ENCODE results near the gene SSBP4. TPM values are rescaled to one million over a fixed set of nuclear protein-coding genes. Genes with fewer than 3 reads are reported as not detected.

SSBP4 gene
- total and polyA plus RNA-seq, 5 experiments from 2014 or later = 41.3 to 78.8 (median 48.1) TPM

DNA sequence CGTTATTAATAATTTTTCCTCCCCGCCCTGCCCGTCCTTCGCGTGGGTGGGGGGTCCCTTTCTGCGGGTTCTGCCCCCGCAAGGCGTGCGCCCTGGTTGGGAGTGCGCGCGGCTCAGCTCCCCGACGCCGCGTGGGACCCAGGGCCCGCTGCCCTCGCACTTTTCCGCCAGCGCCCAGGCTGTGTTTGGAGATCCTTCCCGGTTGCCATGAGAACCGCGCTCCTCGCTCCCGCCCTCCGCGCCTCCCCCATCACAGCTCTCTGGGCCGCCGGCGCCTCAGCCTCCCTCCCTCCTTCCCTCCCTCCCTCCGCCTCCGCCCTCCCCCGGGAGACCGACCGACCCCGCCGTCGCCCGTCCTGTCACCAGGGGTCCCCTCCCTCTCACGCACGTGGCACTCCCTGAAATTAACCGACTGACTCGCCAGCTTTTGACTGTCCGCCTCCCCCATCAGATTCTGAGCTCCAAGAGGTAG is 2.4 kb upstream of the SSBP4 start:
- Mint-ChIP-seq H3K4me3 (peak overlapping the region; percentile 69 to 85 (median 78)), H3K9me3 (no peaks in the 10 kb centered on the region), H3K36me3 (no peaks in the 10 kb centered on the region), H3K27me3 (peaks cover 0 to 43% (median 9%) of the 10 kb centered on the region in 5 donors), H3K27ac (peak overlapping the region in 8 of 10 donors; percentile 34 to 90 (median 62)), H3K4me1 (peaks cover 34 to 63% (median 63%) of the 10 kb centered on the region in 4 donors)
- DNase-seq (peak in 8 of 10 donors; percentile 40 to 73 (median 48)), ATAC-seq (peak; percentile 18 to 29)
- POLR2A ChIA-PET = interaction anchor here (0.7 to 4.9 kb wide), 4 partner anchors 9 to 406 kb away, joined by 3 to 50 read pairs (median 12); partner anchors contain the start of gene JUND

DNA sequence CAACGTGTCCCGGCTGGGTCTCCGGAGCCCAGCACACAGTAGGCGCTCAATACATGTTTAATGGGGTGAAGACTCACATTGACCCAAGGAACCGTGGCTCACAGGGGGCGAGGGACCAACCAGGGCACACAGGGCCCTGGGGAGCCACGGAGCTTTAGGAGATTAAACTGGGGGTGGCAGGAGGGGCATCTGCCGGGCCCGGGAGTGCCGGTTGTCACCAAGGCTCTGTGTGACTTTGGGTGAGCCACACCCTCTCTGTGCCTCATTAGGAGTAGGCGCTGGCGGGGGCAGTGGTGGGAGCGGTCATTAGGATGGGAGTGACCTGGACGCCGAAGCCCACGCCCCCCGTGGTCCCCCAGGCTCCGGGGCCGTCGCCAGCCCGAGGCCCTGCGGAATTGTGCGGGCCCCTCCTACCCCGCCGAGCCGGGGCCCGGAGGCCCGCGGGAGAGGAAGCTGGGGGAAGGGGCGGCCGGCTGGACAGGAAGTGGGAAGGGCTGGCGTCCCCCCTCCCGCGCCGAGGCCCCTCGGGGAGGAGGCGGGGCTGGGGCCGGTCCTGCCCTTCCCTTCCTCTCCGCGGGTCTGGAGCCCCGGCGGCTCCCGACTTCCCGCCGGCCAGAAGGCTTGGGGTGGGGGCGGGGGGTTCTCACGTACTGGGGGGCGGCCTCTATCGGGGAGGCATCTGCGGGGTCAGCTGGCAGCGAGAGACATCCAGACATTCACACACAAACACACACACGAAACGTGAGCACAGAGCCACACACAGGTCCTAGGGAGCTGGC is 1.8 kb upstream of the SSBP4 start:
- Mint-ChIP-seq H3K4me1 (peaks cover 34 to 70% (median 69%) of the 10 kb centered on the region in 4 donors), H3K27ac (peak overlapping the region in 7 of 10 donors; percentile 65 to 95 (median 82)), H3K27me3 (peaks cover 0 to 41% (median 9%) of the 10 kb centered on the region in 5 donors), H3K9me3 (no peaks in the 10 kb centered on the region), H3K4me3 (peak overlapping the region; percentile 73 to 90 (median 85)), H3K36me3 (no peaks in the 10 kb centered on the region)
- peak in 2 of 10 donors; percentile 1 to 20 for DNase-seq
- POLR2A ChIA-PET = interaction anchor here (0.7 to 4.9 kb wide), 8 partner anchors 8 to 414 kb away, joined by 3 to 50 read pairs (median 4); partner anchors contain the start of genes JUND and UPF1
- ATAC-seq = no peak

DNA sequence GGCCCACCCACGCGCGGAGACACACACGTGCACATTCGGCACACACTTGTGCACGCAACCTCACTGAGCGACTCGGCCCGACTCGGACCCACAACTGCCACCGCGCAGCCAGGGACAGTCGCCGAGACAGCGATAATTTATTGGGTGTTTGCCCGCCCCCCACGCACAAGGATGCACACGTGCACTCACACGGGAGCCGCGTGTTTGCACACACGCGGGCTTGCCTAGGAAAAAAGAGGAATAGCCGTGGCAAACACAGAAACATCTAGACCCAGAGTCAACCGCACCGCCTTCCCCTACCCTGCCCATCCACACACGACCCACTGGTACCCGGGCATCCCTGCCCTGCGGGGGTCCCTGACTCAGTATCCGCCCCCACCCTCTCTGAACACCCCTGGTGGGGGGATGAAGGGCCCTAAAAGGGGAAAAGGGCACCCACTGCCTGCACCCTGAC is 1.1 kb upstream of the SSBP4 start:
- POLR2A ChIA-PET = interaction anchor here (0.8 to 4.9 kb wide), 10 partner anchors 7 to 414 kb away, joined by 3 to 50 read pairs (median 6); partner anchors contain the start of genes JUND and UPF1
- no peak for DNase-seq
- ATAC-seq = no peak

DNA sequence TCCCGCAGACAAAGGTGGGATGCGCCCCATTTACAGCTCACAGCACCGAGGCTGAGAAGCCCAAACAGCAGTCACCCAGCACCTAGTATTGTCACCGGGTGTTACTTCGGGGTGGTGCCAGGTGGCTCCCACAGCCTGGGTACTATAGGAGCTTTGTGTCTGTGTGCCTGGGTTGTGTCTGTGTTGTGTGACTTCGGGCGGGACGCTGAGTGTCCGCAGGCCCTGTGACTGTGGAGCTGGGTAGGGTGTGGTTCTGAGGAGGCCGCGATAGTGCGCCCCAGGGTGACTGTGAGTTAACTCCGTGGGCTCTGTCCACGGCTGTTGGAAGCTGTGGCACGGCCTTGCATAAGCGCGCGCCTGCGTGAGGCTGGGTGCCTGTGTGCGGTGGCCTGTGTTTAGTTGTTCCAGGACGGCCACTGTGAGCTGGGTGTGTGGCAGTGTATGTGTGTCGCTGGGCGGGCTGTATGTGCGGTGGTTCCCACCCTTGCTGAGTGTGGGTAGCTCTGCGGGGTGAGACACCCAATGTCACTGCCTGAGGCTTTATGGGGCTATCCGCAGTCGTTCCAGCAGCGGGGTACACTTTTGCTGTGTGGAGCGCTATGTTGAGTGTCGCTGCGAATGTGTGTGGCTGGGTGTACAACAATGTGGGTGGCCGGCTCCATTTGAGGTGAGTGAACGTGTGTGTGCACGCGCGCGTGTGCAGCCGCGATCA is 559 bp upstream of the SSBP4 start:
- ATAC-seq (peak; percentile 43), DNase-seq (peak in 3 of 10 donors; percentile 23 to 43 (median 41))
- H3K4me1 Mint-ChIP-seq = peaks cover 40 to 82% (median 79%) of the 10 kb centered on the region in 4 donors
- POLR2A ChIA-PET = interaction anchor here (0.6 to 4.9 kb wide), 16 partner anchors 10 to 486 kb away, joined by 3 to 50 read pairs (median 4); partner anchors contain the start of genes CCDC124, JUND, RAB3A and UPF1
- peak overlapping the region; percentile 73 to 90 (median 85) for H3K4me3 Mint-ChIP-seq
- H3K27ac Mint-ChIP-seq = peak overlapping the region; percentile 53 to 95 (median 84)
- H3K36me3 Mint-ChIP-seq = no peaks in the 10 kb centered on the region
- peaks cover 0 to 36% (median 9%) of the 10 kb centered on the region in 5 donors for H3K27me3 Mint-ChIP-seq
- H3K9me3 Mint-ChIP-seq = no peaks in the 10 kb centered on the region

More for the DNA sequence above, 1.1 kb upstream of the SSBP4 start:
- Mint-ChIP-seq H3K36me3 (no peaks in the 10 kb centered on the region), H3K27ac (peak overlapping the region in 7 of 10 donors; percentile 65 to 95 (median 82)), H3K4me1 (peaks cover 38 to 76% (median 75%) of the 10 kb centered on the region in 4 donors), H3K27me3 (peaks cover 0 to 36% (median 9%) of the 10 kb centered on the region in 5 donors), H3K4me3 (peak overlapping the region; percentile 73 to 90 (median 85)), H3K9me3 (no peaks in the 10 kb centered on the region)

DNA sequence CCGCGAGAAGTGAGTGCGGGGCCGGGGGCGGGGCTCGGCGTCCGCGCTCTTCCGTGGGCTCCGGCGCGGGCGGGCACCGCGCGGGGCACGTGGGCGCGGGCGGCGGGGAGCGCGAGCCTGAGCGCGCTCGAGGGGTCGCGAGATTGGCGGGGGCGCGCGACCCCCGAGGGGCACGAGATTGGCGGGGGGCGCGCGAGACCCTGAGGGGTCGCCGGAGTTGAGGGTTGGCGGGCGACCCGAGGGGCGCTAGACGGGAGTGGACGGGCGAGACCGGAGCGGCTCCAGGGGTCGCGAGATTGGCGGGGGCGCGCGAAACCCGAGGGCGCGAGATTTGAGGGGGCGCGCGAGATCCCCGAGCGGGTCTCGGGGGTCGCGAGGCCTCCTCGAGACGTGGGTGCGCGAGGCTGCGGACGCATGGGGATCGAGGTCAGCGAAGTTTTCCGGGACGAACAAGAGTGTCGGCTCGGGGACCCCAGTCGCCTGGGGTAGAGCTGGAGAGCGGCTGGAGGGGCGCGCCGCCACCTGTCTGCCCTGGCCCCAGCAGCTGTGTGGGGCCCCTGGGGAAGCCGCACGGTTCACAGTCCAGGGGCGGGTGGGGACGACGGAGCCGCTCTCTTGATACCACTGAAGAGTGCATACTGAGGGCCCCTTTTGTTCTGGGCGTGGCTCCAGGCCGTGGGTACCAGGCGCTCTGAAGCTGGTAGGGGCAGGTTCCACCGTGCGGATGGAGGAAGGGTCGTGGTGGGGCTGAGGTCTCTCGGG is 682 bp downstream of the SSBP4 start:
- DNase-seq (peak in 3 of 10 donors; percentile 33 to 71 (median 39)), ATAC-seq (peak; percentile 32 to 34)
- H3K9me3 Mint-ChIP-seq = no peaks in the 10 kb centered on the region
- H3K4me1 Mint-ChIP-seq = peaks cover 38 to 83% (median 81%) of the 10 kb centered on the region in 4 donors
- peak overlapping the region in 9 of 10 donors; percentile 63 to 95 (median 87) for H3K27ac Mint-ChIP-seq
- H3K36me3 Mint-ChIP-seq = no peaks in the 10 kb centered on the region
- POLR2A ChIA-PET = interaction anchor here (0.7 to 4.9 kb wide), 9 partner anchors 8 to 401 kb away, joined by 3 to 50 read pairs (median 7); partner anchors contain the start of gene JUND
- peak overlapping the region; percentile 74 to 92 (median 84) for H3K4me3 Mint-ChIP-seq
- peaks cover 0 to 28% (median 9%) of the 10 kb centered on the region in 5 donors for H3K27me3 Mint-ChIP-seq

DNA sequence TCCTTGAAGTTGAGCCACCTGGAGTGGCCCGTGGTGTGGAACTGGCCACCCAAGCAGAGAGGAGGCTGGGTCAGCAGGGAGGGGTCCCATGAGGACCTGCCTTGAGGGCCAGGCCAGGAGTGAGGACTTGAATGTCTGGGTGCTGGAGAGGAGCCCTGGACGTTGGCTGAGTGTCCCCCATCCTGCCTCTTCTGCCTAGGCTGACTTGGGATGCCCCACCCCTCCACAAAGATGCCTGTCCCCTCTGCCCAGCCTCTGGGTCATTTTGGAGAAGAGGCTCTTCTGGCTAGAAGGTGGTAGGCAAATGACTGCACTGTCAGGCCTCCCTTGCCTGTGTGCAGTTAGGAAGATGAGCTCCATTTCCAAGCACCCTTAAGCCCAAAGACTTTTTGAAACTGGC is 1.7 kb downstream of the SSBP4 start:
- DNase-seq (no peak), ATAC-seq (no peak)
- POLR2A ChIA-PET = interaction anchor here (1.5 to 4.9 kb wide), 3 partner anchors 7 to 140 kb away, joined by 5 to 50 read pairs (median 33); partner anchors contain the start of gene JUND
- peaks cover 38 to 83% (median 81%) of the 10 kb centered on the region in 4 donors for H3K4me1 Mint-ChIP-seq
- no peaks in the 10 kb centered on the region for H3K36me3 Mint-ChIP-seq
- H3K27me3 Mint-ChIP-seq = peaks cover 0 to 20% (median 8%) of the 10 kb centered on the region in 5 donors
- peak overlapping the region in 7 of 10 donors; percentile 56 to 95 (median 85) for H3K27ac Mint-ChIP-seq
- no peaks in the 10 kb centered on the region for H3K9me3 Mint-ChIP-seq
- H3K4me3 Mint-ChIP-seq = peak overlapping the region; percentile 74 to 92 (median 84)

DNA sequence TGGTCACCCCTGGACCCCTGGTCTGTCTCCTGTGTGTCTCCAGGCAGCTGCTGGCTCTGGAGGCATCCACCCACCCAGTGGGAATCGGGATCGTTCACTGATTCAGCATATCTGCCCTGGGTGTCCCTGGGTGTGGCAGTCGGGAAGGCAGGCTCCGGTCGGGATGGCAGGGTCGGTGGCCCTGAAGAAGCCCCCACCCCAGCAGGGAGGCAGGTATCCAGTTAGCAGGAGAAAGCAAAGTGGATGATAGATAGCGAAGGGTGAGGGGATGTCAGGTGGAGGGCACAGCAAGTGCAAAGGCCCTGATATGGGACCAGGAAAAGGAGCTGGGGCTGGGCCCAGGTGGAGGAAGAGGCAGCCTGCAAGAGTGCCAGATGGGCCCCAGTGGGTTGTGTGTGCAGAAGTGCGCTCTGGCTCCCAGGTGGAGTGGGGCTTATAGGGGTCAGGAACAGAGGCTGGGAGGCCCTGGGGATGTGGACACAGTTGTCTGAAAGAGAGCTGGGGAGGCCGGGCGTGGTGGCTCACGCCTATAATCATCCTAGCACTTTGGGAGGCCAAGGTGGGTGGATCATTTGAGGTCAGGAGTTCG is 2.3 kb downstream of the SSBP4 start:
- POLR2A ChIA-PET = interaction anchor here (1.0 to 4.6 kb wide), 4 partner anchors 8 to 141 kb away, joined by 3 to 33 read pairs (median 4); partner anchors contain the start of gene JUND
- no peak for DNase-seq
- no peaks in the 10 kb centered on the region for H3K36me3 Mint-ChIP-seq
- H3K9me3 Mint-ChIP-seq = no peaks in the 10 kb centered on the region
- H3K4me1 Mint-ChIP-seq = peaks cover 36 to 81% (median 78%) of the 10 kb centered on the region in 4 donors
- peak overlapping the region in 9 of 10 donors; percentile 33 to 92 (median 82) for H3K4me3 Mint-ChIP-seq
- ATAC-seq = no peak
- H3K27ac Mint-ChIP-seq = peak overlapping the region in 9 of 10 donors; percentile 62 to 95 (median 85)
- peaks cover 0 to 17% (median 4%) of the 10 kb centered on the region in 5 donors for H3K27me3 Mint-ChIP-seq

DNA sequence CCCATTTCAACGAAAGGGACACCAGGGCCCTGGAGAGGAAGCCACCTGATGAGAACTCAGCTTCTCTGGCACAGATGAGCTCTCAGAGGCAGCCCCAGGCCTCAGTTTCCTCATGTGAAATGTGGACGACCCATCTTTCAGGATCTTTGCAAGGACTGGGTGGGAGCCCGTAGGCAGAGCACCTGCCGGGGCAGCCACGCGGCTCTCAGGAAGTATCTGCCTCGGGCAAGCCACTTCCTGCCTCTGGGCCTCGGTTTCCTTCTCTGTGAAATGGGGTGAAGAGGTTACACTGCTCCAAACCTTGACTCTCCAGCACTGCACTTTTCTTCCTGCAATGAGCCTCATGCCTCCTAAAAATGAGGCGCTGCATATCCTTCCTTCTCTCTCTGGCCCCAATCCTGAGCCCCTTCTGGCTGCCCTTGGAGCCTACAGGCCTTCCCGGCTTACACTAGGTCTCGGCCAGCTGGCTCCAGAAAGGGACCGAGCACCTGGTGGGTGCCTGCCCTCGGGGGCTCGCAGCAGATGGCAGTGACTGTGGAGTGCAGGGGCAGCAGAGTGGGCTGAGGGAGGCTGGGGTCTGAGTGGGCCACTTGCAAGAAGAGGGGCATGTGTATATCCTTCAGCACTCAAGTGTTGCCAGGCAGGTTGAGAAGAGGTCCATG is 3.5 kb downstream of the SSBP4 start:
- POLR2A ChIA-PET = interaction anchor here (1.0 to 4.6 kb wide), 4 partner anchors 9 to 142 kb away, joined by 3 to 33 read pairs (median 4); partner anchors contain the start of gene JUND
- ATAC-seq = no peak

DNA sequence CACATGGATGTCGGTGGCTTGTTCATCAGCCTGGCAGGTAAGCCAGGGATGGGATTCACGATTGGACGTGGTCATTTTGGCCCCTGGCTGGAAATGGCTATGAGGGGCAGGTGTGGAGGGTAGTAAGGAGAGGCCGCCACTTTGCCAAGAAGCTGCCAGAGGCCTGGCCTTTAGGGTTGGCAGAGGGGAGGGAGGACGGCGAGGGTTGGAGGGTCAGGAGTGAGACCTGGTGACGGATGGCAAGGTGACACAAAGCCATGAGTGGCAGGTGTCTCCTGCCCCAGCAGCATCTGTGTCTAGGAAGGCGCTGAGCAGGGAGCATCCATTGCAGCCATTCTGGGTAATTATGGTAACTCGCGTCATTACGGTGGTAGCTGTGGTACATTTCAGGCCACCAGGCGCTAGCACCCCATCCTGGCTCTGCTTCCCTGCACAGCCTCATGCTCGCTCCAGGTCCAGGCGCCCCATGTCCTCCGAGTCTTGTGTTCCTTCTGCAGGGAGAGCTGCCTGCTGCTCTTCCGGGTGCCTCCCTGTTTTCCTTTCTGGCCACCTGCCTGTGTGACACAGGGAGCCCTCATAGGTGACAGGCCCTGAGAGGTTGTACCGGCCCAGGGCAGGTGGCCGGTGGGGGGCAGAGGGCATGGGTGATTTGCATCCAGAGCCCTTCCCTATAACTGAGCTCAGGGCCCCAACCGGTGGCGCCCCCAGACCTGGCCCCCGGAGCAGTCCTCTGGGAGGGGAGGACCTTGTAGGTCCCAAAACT is 4.2 kb downstream of the SSBP4 start:
- Mint-ChIP-seq H3K9me3 (no peaks in the 10 kb centered on the region), H3K4me3 (peak overlapping the region in 6 of 10 donors; percentile 16 to 92 (median 46)), H3K4me1 (peaks cover 27 to 71% (median 66%) of the 10 kb centered on the region in 4 donors), H3K27ac (peak overlapping the region in 8 of 10 donors; percentile 24 to 95 (median 56)), H3K27me3 (peaks cover 0 to 3% (median 0%) of the 10 kb centered on the region in 5 donors), H3K36me3 (no peaks in the 10 kb centered on the region)
- ATAC-seq (no peak), DNase-seq (no peak)
- POLR2A ChIA-PET = interaction anchor here (0.5 to 2.3 kb wide), 5 partner anchors 8 to 1088 kb away, joined by 3 to 8 read pairs (median 3); no protein-coding TSS in a partner anchor

More for the DNA sequence above, 3.5 kb downstream of the SSBP4 start:
- Mint-ChIP-seq H3K36me3 (no peaks in the 10 kb centered on the region), H3K9me3 (no peaks in the 10 kb centered on the region), H3K27ac (peak overlapping the region in 7 of 10 donors; percentile 35 to 95 (median 70)), H3K27me3 (peaks cover 0 to 10% (median 0%) of the 10 kb centered on the region in 5 donors), H3K4me1 (peaks cover 32 to 76% (median 73%) of the 10 kb centered on the region in 4 donors), H3K4me3 (peak overlapping the region in 9 of 10 donors; percentile 12 to 92 (median 50))
- DNase-seq = no peak
